ENCODE results near the gene NOC2L.

- no peak for TF ChIP-seq CTCF (IDR thresholded peaks at IDR 0.05; ENCODE audit: low read length)
- no peak for TF ChIP-seq EZH2phosphoT487 (IDR thresholded peaks at IDR 0.05; ENCODE audit: low read length)
- TF ChIP-seq EZH2 (optimal IDR thresholded peaks at IDR 0.05; ENCODE audit: low read depth, low read length) = no peak
Observed at GRCh38 chr1:998995-999724, 40.1 kb upstream of the NOC2L start.
